ENCODE results near the gene MDFI. TPM values are rescaled to one million over a fixed set of nuclear protein-coding genes. Genes with fewer than 3 reads are reported as not detected.

MDFI gene
- total RNA-seq, 4 donors from 2014 or later, result 30.4 to 70.9 (median 39.8) TPM

- DNase-seq (ENCODE audit: low spot score in 2 of 2), result no peak
- WGBS, 2 donors, result 90 to 91% methylated on average over 2 of the region's 2 CpGs
These were observed 54.5 kb downstream of the MDFI start for GRCh38 chr6:41692730-41693129.

GRCh38 chr6:41693281-41694240 lies 55.3 kb downstream of the MDFI start:
- no peak for DNase-seq (ENCODE audit: low spot score in 2 of 2)
- intact Hi-C loops (cut with DNase I; ENCODE audit: low total_unique reads), result no loop called here
- 72 to 75% methylated on average over 9 to 10 of the region's 10 CpGs for WGBS, 2 donors
- TF ChIP-seq POLR2A (IDR thresholded peaks at IDR 0.05), result no peak
- TF ChIP-seq CTCF (IDR thresholded peaks at IDR 0.05), result no peak
- H3K4me3 ChIP-seq (ENCODE audit: low read depth, poor library complexity, severe bottlenecking), result no peak overlapping the region

More at GRCh38 chr6:41692730-41693129, 54.5 kb downstream of the MDFI start:
- no peak for TF ChIP-seq CTCF (IDR thresholded peaks at IDR 0.05)
- no peak for TF ChIP-seq POLR2A (IDR thresholded peaks at IDR 0.05)
- intact Hi-C loops (cut with DNase I; ENCODE audit: low total_unique reads), result no loop called here
- no peak overlapping the region for H3K4me3 ChIP-seq (ENCODE audit: low read depth, poor library complexity, severe bottlenecking)

DNA sequence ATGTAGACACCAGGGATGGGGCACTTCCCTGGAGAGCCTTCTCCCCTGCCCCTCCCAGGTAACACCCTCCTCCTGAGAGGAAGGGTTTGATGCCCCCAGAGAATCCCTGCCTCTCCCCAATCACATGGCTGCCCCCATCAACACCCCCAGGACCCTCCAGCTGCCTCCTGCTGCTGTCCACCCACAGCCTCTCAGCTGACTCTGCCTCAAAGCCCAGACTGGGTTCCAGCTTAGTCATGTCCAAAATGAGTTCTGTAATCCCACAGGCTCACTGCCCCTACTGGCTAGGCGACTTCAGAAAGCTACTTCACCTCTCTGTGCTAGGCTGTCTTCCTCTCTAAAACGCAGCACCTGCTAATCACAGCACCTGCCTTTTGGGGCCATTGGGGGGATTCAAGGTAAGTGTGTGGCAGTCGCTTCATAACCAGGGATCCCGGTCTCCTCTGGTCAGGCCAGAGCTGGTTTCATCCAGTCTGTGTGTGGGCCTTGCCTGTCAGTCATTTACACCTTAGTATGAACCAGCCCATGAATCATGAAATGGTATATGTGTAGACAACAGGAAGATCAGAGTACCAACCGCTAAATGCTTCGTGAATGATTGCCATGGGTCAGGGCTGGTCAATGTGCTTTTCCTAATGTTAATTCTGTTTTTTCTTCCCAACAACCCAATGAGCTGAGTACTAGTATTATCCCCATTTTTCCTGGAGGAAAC lies 56.7 kb downstream of the MDFI start:
- intact Hi-C loops (cut with DNase I; ENCODE audit: low total_unique reads), result no loop called here
- no peak for TF ChIP-seq POLR2A (IDR thresholded peaks at IDR 0.05)
- TF ChIP-seq CTCF (IDR thresholded peaks at IDR 0.05), result no peak
- no peak overlapping the region for H3K4me3 ChIP-seq (ENCODE audit: low read depth, poor library complexity, severe bottlenecking)
- DNase-seq (ENCODE audit: low spot score in 2 of 2), result no peak
- 88 to 90% methylated on average over 5 to 6 of the region's 6 CpGs for WGBS, 2 donors

DNA sequence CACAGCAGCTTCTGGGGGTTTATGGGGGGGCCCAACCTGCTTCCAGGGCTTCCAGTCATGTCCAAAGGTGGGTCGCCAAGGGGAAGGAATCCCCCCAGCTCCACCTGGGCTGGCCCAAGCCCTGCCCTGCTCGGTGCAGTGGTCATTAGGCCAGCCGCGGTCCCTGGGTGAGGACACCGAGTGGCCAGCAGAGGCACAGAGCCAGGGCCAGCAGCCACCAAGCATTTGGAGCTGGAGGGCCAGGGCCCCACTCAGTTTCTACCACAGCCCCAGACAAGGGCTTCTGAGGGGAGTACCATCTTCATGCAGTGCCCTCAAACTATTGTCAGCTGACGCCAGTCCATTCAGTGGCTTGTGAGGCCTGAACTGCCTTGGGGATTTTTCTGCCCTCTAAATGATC lies 57.6 kb downstream of the MDFI start:
- no peak overlapping the region for H3K4me3 ChIP-seq (ENCODE audit: low read depth, poor library complexity, severe bottlenecking)
- TF ChIP-seq POLR2A (IDR thresholded peaks at IDR 0.05), result no peak
- no peak for TF ChIP-seq CTCF (IDR thresholded peaks at IDR 0.05)
- intact Hi-C loops (cut with DNase I; ENCODE audit: low total_unique reads), result no loop called here
- DNase-seq (ENCODE audit: low spot score in 2 of 2), result no peak
- WGBS, 2 donors, result 89 to 96% methylated on average over 6 of the region's 6 CpGs

DNA sequence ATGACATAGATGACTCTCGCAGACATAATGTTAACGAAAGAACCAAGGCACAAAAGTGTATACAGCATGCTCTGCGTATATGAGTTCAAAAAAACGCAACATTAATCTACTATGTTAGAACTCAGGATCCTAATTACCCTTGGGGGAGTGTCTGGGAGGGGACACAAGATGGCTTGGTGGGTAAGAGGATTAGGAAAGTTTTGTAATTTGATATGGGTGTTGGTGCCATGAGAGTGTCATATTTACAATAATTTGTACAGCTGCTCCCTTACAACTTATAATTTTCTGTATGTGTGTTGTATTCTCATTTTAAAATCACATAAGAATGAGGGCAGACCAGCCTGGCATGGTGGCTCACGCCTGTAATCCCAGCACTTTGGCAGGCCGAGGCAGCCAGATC lies 58.5 kb downstream of the MDFI start:
- no peak for TF ChIP-seq POLR2A (IDR thresholded peaks at IDR 0.05)
- no peak for TF ChIP-seq CTCF (IDR thresholded peaks at IDR 0.05)
- intact Hi-C loops (cut with DNase I; ENCODE audit: low total_unique reads), result no loop called here
- H3K4me3 ChIP-seq (ENCODE audit: low read depth, poor library complexity, severe bottlenecking), result no peak overlapping the region
- WGBS, 2 donors, result 92 to 93% methylated on average over 6 of the region's 6 CpGs
- no peak for DNase-seq (ENCODE audit: low spot score in 2 of 2)
